ENCODE results near the gene DSCAM.

- TF ChIP-seq CTCF (conservative IDR thresholded peaks at IDR 0.05 in 1 of 2, IDR thresholded peaks at IDR 0.05 in 1 of 2; ENCODE audit: low read depth in 1 of 2, low read length in 2 of 2) (no peak), EZH2 (IDR thresholded peaks at IDR 0.05; ENCODE audit: low read length, missing control alignments) (no peak)
Measured at GRCh38 chr21:40466893-40467483, 380.0 kb downstream of the DSCAM start.
